Spinal cord (tissue), 10 donors: ENCODE measurements around the gene AATK. TPM values are rescaled to one million over a fixed set of nuclear protein-coding genes. Genes with fewer than 3 reads are reported as not detected.
A peak's percentile ranks its signal among the peaks of the same experiment; 100 is the strongest.

Source experiments
- DNase-seq, 6 donors: peaks; one replicate each; pipeline versions ENCODE4 v3.0.0 to v3.0.0-alpha.2; 2013 to 2015; ENCODE audit warnings: low spot score in 6 of 6, low read depth in 4 of 6
- H3K27ac ChIP-seq: one replicate; pipeline ENCODE4 v1.5.1; 2013; ENCODE audit warnings: low read depth, low read length, control low read depth
- H3K27me3 ChIP-seq: one replicate; pipeline ENCODE4 v1.6.1; 2013; ENCODE audit warnings: low read length; ENCODE audit not compliant: control insufficient read depth, insufficient read depth
- H3K36me3 ChIP-seq: one replicate; pipeline ENCODE4 v1.6.1; 2013; ENCODE audit warnings: low read length; ENCODE audit not compliant: control insufficient read depth, insufficient read depth
- H3K4me1 ChIP-seq: one replicate; pipeline ENCODE4 v1.6.1; 2013; ENCODE audit warnings: low read length; ENCODE audit not compliant: control insufficient read depth, insufficient read depth
- H3K4me3 ChIP-seq: one replicate; pipeline ENCODE4 v1.5.1; 2013; ENCODE audit warnings: low read depth, low read length, control low read depth
- H3K9me3 ChIP-seq: one replicate; pipeline ENCODE4 v1.6.1; 2013; ENCODE audit warnings: low read length; ENCODE audit not compliant: control insufficient read depth, insufficient read depth
- WGBS: methylation state at CpG from one replicate; pipeline ENCODE4 v1.1.5; 2013; ENCODE audit warnings: missing lambda C conversion rate; ENCODE audit not compliant: insufficient coverage; 5-methylcytosine and 5-hydroxymethylcytosine counted together
- polyA plus RNA-seq, 2 donors: library from polyadenylated mRNA; unstranded; fragments of 120-200 nt; gene quantifications; one replicate each; pipeline ENCODE4 v1.2.1, GENCODE V29; 2013; ENCODE audit not compliant: insufficient read length in 2 of 2
- small RNA-seq: library from RNA; depleted of rRNA; stranded (forward); fragments of <200 nt; gene quantifications from one replicate; pipeline ENCODE3, GENCODE V24; 2014; ENCODE audit warnings: low replicate concordance
- total RNA-seq, 2 donors: library from RNA; depleted of rRNA in 1 of 2; stranded (reverse); fragments of 120-200 nt in 1 of 2; fragments of >200 nt in 1 of 2; gene quantifications; one replicate each; pipeline versions ENCODE4 v1.2.3 to v1.2.4, GENCODE V29; 2013 to 2014
- donor health status: healthy.

AATK gene
- total and polyA plus RNA-seq, 4 donors: 41.9 to 149 (median 111) TPM

DNA sequence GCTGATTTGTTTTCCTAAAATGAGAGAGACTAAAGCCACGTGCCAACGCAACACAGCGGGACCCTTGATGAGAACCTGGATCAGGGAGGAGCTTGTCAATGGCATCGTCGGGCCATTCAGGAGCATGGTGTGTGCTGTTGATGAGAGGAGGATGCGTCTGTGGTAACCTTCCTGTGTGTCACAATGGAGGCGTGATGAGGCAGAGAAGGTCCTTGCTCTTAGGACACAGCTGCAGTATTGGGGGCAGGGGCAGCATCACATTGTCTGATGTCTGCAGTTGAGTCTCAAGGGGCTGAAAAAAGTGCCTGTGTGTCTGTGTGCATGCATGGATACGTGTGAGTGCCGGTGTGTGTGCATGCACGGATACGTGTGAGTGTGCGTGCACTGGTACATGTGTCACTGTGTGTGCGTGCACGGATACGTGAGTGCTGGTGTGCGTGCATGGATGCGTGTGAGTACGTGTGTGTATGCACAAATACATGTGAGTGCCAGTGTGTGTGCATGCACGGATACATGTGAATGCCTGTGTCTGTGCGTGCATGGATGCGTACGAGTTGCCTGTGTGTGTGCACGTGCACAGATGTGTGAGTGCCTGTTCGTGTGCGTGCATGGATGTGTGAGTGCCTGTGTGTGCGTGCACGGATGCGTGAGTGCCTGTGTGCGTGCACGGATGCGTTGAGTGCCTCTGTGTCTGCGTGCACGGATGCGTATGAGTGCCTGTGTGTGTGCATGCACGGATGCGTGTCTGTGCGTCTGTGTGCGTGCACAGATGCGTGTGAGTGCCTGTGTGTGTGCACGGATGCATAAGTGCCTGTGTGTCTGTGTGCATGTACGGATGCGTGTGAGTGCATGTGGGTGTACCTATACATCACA, 91.8 kb downstream of the AATK start:
- H3K27ac ChIP-seq: no peak overlapping the region
- H3K27me3 ChIP-seq: no peaks in the 10 kb centered on the region
- peaks cover 62% of the 10 kb centered on the region for H3K4me1 ChIP-seq
- H3K9me3 ChIP-seq: no peaks in the 10 kb centered on the region
- peak in 1 of 6 donors; percentile 78 for DNase-seq
- 86% methylated on average over 42 of the region's 42 CpGs for WGBS
- peaks cover 65% of the 10 kb centered on the region for H3K36me3 ChIP-seq
- no peak overlapping the region for H3K4me3 ChIP-seq

DNA sequence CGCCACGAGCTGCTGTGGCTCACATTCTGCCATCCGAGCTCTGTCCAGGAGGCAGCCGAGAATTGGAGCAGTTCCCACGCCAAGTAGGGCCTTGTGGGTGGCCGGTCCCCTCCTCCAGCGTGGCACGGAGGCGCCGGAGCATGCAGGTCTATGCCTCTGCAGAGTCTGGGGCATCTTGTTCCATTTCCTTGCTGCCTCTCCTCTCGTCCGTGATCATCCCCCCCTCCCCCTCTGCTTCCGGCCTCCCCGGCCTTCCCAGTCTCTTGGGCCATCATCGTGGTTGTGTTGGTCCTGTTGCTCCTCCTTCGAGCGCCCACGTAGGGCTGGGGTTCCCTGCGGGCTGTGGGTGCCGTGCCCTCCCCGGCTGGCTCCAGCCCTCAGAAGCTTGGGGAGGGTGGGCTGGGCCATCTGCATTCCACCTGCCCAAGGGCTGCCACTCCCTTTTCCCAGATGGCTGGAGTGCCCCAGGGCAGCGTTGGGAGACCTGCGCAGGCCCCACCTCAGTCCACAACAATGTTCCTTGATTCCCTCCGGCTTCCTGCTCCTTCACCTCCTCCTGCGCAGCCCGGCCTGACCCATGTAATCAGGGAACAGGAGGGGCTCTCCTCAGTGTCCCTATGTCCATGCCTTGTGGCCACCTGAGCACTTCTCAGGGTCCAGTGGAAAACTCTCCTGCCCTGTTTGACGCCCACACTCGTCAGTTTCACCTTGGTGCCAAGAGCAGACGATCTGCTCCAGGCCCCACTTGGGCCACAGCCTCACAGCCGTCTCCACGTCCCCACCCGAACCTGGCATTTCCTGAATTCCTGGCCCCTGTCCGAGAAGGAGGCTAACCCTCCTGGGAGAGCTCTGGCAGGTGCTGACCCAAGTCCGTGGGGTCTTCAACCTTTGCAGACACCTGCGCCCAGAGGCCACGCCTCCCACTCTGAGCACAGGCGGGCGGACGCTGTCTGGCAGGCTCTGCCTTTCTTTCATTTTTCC, 94.0 kb downstream of the AATK start:
- H3K9me3 ChIP-seq: no peaks in the 10 kb centered on the region
- no peaks in the 10 kb centered on the region for H3K27me3 ChIP-seq
- WGBS: 82% methylated on average over 27 of the region's 39 CpGs
- no peak overlapping the region for H3K4me3 ChIP-seq
- no peak for DNase-seq
- peaks cover 83% of the 10 kb centered on the region for H3K4me1 ChIP-seq
- peaks cover 76% of the 10 kb centered on the region for H3K36me3 ChIP-seq
- H3K27ac ChIP-seq: no peak overlapping the region

DNA sequence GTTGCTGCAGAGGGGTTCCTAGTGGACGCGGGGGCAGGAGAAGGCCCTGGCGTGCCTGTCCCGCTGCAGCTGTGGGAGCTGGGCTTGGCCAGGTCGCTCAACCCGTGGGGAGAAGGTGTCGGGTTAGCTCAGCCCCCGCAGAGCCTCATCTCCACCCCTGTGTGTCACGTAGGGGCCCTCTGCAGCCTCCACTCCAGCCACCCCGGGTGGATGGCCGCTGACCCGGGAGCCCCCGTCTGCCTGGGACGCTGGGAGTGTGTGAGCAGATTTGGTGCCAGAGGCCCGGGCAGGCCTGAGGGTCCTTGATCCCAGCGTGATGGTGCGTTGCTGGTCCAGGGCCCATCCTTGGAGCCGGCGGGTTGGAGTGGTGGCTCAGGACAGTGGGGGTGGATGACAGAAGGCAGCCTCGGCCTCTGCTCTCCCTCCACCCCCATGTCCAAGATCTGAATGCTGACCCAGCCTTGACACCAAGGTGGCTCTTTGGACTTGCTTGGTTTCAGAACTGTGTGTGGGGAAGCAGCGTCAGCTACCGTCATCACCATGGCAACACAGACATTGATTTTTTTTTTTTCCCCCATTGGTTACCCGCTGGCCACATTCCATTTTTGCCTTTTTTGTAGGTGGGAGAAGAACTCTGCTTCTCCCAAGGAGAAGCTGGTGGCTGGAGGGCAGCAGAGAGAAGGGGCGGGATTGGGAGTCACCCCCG, 95.3 kb downstream of the AATK start:
- Histone ChIP-seq H3K4me3 (no peak overlapping the region), H3K27me3 (no peaks in the 10 kb centered on the region), H3K4me1 (peaks cover 79% of the 10 kb centered on the region), H3K27ac (no peak overlapping the region), H3K36me3 (peaks cover 79% of the 10 kb centered on the region), H3K9me3 (no peaks in the 10 kb centered on the region)
- WGBS: 69% methylated on average over 14 of the region's 25 CpGs
- DNase-seq: peak in 1 of 6 donors; percentile 58

DNA sequence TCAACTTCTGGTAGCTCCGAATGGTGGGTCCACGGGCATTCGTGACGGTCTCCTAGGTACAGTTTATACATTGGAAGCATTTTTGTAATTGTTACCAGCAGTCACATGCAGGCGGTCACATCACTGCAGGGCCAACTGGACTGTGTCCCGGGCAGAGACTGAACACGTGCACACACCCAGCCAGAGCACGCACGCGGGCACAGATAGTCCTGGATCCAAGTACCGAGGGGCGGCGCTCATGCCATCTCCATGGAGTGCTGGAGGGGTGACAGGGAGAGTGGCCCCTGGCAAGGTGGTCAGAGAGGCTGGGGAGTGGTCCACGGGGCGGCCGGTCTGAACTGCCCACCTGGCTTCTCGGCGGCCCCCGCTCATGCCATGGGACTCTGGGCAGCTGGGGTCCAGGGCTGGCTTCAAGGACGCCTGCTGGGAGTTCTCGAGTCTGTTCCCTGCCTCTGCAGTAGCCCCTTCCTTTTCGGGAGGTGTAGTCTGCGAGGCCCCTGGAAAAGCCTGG, 96.8 kb downstream of the AATK start:
- Histone ChIP-seq H3K36me3 (peaks cover 87% of the 10 kb centered on the region), H3K4me3 (no peak overlapping the region), H3K9me3 (no peaks in the 10 kb centered on the region), H3K27me3 (no peaks in the 10 kb centered on the region), H3K27ac (no peak overlapping the region), H3K4me1 (peaks cover 79% of the 10 kb centered on the region)
- no peak for DNase-seq
- 59% methylated on average over 23 of the region's 23 CpGs for WGBS

DNA sequence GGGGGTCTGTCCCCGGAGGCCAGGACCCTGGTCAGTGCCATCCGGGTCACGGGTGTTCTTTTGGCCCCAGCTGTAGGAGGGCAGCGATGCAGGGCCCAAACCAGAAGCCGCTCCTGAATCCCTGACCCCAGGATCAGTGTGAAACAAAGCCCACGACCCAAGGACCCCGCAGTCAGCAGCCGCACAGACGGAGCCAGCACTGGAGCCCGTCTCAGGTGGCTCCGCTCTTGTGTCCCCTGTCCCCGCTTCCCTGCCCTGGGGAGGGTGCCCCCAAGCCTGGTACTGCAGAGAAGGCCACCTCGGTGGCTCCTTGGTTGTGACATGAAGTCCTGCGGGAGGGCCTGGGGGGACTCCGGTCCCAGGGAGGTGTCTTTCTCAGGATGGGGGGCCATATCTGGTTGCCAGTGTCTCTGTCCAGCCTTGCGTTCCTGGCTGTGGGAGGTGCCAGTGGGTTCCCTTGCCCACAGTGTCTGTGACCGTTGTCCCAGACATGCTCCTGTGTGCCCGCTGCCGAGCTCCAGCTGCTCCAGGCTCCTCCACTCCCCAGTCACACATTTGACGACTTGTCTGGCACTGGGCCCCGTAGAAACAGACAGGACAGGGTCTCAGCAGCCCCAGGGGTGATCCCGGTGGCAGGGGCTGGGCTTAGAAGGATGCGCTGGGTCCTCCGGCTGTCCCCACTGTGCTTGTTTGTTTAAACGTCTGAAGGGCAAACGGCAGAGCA, 97.4 kb downstream of the AATK start:
- H3K27ac ChIP-seq: no peak overlapping the region
- H3K27me3 ChIP-seq: no peaks in the 10 kb centered on the region
- peak in 1 of 6 donors; percentile 56 for DNase-seq
- 74% methylated on average over 26 of the region's 26 CpGs for WGBS
- peaks cover 79% of the 10 kb centered on the region for H3K4me1 ChIP-seq
- no peaks in the 10 kb centered on the region for H3K9me3 ChIP-seq
- peaks cover 93% of the 10 kb centered on the region for H3K36me3 ChIP-seq
- H3K4me3 ChIP-seq: no peak overlapping the region

DNA sequence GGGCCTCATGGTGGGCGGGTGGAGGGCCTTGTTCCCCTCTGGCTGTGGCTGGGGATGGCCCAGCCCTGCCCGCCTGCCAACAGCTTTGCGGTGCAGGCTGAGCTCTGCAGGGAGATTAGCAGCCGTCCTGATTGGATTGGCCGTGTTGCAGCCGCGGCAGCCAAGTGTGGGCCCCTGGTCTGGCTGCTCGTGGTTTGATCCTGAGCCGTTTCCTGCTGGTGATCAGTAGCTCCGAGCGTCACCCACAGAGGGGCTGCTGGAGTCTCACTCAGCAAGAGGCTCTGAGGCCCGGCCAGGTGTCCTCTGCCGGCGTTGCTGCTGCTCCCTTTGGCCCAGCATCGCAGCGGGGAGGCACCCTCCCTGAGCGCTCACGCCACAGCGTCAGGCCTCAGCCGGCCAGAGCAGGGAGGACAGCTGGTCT, 98.6 kb downstream of the AATK start:
- H3K27me3 ChIP-seq: no peaks in the 10 kb centered on the region
- H3K9me3 ChIP-seq: no peaks in the 10 kb centered on the region
- DNase-seq: peak in 1 of 6 donors; percentile 65
- H3K4me3 ChIP-seq: no peak overlapping the region
- H3K27ac ChIP-seq: no peak overlapping the region
- peaks cover 89% of the 10 kb centered on the region for H3K36me3 ChIP-seq
- 46% methylated on average over 20 of the region's 20 CpGs for WGBS
- peaks cover 78% of the 10 kb centered on the region for H3K4me1 ChIP-seq

Small RNA genes lying within 50 kb of the gene (small RNA-seq; reads per million reads assigned to genes)
- not detected for gene MIR1250
- gene MIR3065: 528 reads per million, percentile 99 among the genes with 10 or more reads in this experiment
- 0.06 reads per million for gene MIR657

Other genes starting within 250 kb of the AATK start
- 10 to 100 TPM; 10.2 to 11.9 TPM for gene CHMP6, start 174.4 kb downstream of the AATK start, total RNA-seq
- 10 to 100 TPM; 36.3 to 43.1 TPM for gene CHMP6, start 174.4 kb downstream of the AATK start, polyA plus RNA-seq
- gene BAIAP2, start 131.1 kb downstream of the AATK start, total RNA-seq: 10 to 100 TPM; 16.8 to 24.2 TPM
- gene BAIAP2, start 131.1 kb downstream of the AATK start, polyA plus RNA-seq: 10 to 100 TPM; 51.5 to 55.6 TPM
- gene PVALEF, start 714 bp downstream of the AATK start, total RNA-seq: under 1 TPM in 1 of 2 donors, not detected in 1; 0.11 TPM
- under 1 TPM; 0.73 to 0.90 TPM for gene PVALEF, start 714 bp downstream of the AATK start, polyA plus RNA-seq
- gene CEP131, start 56.7 kb upstream of the AATK start, total RNA-seq: 10 to 100 TPM in 1 of 2 donors, 1 to 10 TPM in 1; 7.2 to 13.6 TPM
- gene CEP131, start 56.7 kb upstream of the AATK start, polyA plus RNA-seq: 10 to 100 TPM; 23.0 to 26.6 TPM
- gene TEPSIN, start 72.8 kb upstream of the AATK start, total RNA-seq: 10 to 100 TPM in 1 of 2 donors, 1 to 10 TPM in 1; 7.7 to 13.6 TPM
- 10 to 100 TPM; 24.8 to 33.8 TPM for gene TEPSIN, start 72.8 kb upstream of the AATK start, polyA plus RNA-seq
- gene NDUFAF8, start 73.1 kb upstream of the AATK start, total RNA-seq: 10 to 100 TPM in 1 of 2 donors, 1 to 10 TPM in 1; 9.4 to 87.6 TPM
- 10 to 100 TPM; 72.4 to 75.4 TPM for gene NDUFAF8, start 73.1 kb upstream of the AATK start, polyA plus RNA-seq
- gene SLC38A10, start 129.1 kb upstream of the AATK start, total RNA-seq: 10 to 100 TPM; 26.7 to 52.3 TPM
- gene SLC38A10, start 129.1 kb upstream of the AATK start, polyA plus RNA-seq: 10 to 100 TPM; 65.8 to 76.8 TPM
- 10 to 100 TPM in 1 of 2 donors, 1 to 10 TPM in 1; 9.3 to 10.3 TPM for gene BAHCC1, start 229.2 kb upstream of the AATK start, total RNA-seq
- gene BAHCC1, start 229.2 kb upstream of the AATK start, polyA plus RNA-seq: 10 to 100 TPM; 30.7 to 33.4 TPM